Neural cell (in vitro differentiated cells): ENCODE results near the gene GIMAP8. TPM values are rescaled to one million over a fixed set of nuclear protein-coding genes. Genes with fewer than 3 reads are reported as not detected.

ENCODE experiments used
- H2AFZ ChIP-seq: fragments of 200-600, 300-800 bp; sonication (generic), shearing (Covaris generic); 2 replicates; pipeline ENCODE4 v1.6.0; 2014; ENCODE audit warnings: low read depth, mild to moderate bottlenecking, antibody characterized with exemption, low read length, moderate library complexity
- H3F3A ChIP-seq: fragments of 200-600 bp; shearing (Covaris generic); 2 replicates; pipeline ENCODE4 v1.6.1; 2016; ENCODE audit warnings: mild to moderate bottlenecking, moderate library complexity, mixed read lengths, antibody characterized with exemption, low read length; ENCODE audit not compliant: insufficient read depth, poor library complexity, severe bottlenecking
- H3K27ac ChIP-seq: fragments of 200-600, 300-800 bp; sonication (generic), shearing (Covaris generic); 2 replicates; pipeline ENCODE4 v1.5.1; 2014; ENCODE audit warnings: mild to moderate bottlenecking, low read length, moderate library complexity
- H3K27me3 ChIP-seq: fragments of 300-800, 200-600 bp; sonication (generic), shearing (Covaris generic); 2 replicates; pipeline ENCODE4 v1.6.0; 2014; ENCODE audit warnings: mild to moderate bottlenecking, low read depth, low read length, moderate library complexity; ENCODE audit not compliant: insufficient read depth
- H3K36me3 ChIP-seq: fragments of 300-800, 200-600 bp; sonication (generic), shearing (Covaris generic); 2 replicates; pipeline ENCODE4 v1.5.1; 2014; ENCODE audit warnings: mild to moderate bottlenecking, antibody characterized with exemption, low read length, moderate library complexity; ENCODE audit not compliant: insufficient read depth
- H3K4me2 ChIP-seq: fragments of 300-800, 200-600 bp; sonication (generic), shearing (Covaris generic); 2 replicates; pipeline ENCODE4 v1.6.0; 2014; ENCODE audit warnings: mild to moderate bottlenecking, low read length
- H3K4me3 ChIP-seq: fragments of 300-800, 200-600 bp; sonication (generic), shearing (Covaris generic); 2 replicates; pipeline ENCODE4 v1.5.1; 2014; ENCODE audit warnings: mild to moderate bottlenecking, low read length, moderate library complexity
- H3K79me2 ChIP-seq: fragments of 200-600 bp; shearing (Covaris generic); replicated peaks from 2 replicates; pipeline ENCODE4 v1.6.0; 2014; ENCODE audit warnings: mild to moderate bottlenecking, low read length, moderate library complexity; ENCODE audit not compliant: insufficient read depth
- H3K9ac ChIP-seq: fragments of 300-800, 200-600 bp; sonication (generic), shearing (Covaris generic); 2 replicates; pipeline ENCODE4 v1.6.1; 2016; ENCODE audit warnings: mild to moderate bottlenecking, low read length, mixed read lengths
- H3K9me2 ChIP-seq: fragments of 200-600 bp; shearing (Covaris generic); 2 replicates; pipeline ENCODE4 v1.6.1; 2016; ENCODE audit warnings: mild to moderate bottlenecking, low read length, mixed read lengths; ENCODE audit not compliant: insufficient read depth
- H3K9me3 ChIP-seq: fragments of 200-600, 300-800 bp; sonication (generic), shearing (Covaris generic); 2 replicates; pipeline ENCODE4 v1.6.1; 2016; ENCODE audit warnings: mild to moderate bottlenecking, mixed run types, low read length, moderate library complexity, mixed read lengths
- H4K20me1 ChIP-seq: fragments of 200-600 bp; shearing (Covaris generic); 2 replicates; pipeline ENCODE4 v1.6.1; 2016; ENCODE audit warnings: mild to moderate bottlenecking, mixed run types; ENCODE audit not compliant: insufficient read depth
- CTCF ChIP-seq: fragments of 450-650 bp; IDR thresholded peaks from 2 replicates; pipeline ENCODE4 v1.5.1; 2014; ENCODE audit warnings: antibody characterized with exemption, mild to moderate bottlenecking, moderate library complexity; ENCODE audit not compliant: poor library complexity, severe bottlenecking
- EP300 ChIP-seq: fragments of 450-650 bp; conservative IDR thresholded peaks from 2 replicates; pipeline ENCODE4 v1.6.1; 2014; ENCODE audit warnings: antibody characterized with exemption, mild to moderate bottlenecking, moderate library complexity; ENCODE audit not compliant: poor library complexity, severe bottlenecking
- EZH2 ChIP-seq: fragments of 200-600, 300-800 bp; shearing (Covaris generic), sonication (generic); IDR thresholded peaks from 2 replicates; pipeline ENCODE4 v1.6.1; 2014; ENCODE audit warnings: antibody characterized with exemption, low read length, borderline replicate concordance, mild to moderate bottlenecking; ENCODE audit not compliant: insufficient read depth, poor library complexity, severe bottlenecking
- MXI1 ChIP-seq: fragments of 450-650 bp; conservative IDR thresholded peaks from 2 replicates; pipeline ENCODE4 v1.6.1; 2014; ENCODE audit warnings: antibody characterized with exemption, mild to moderate bottlenecking; ENCODE audit not compliant: poor library complexity, severe bottlenecking
- POLR2AphosphoS5 ChIP-seq: IDR thresholded peaks from 2 replicates; pipeline ENCODE4 v1.6.1; 2012
- RAD21 ChIP-seq: fragments of 450-650 bp; conservative IDR thresholded peaks from 2 replicates; pipeline ENCODE4 v1.6.1; 2014; ENCODE audit warnings: antibody characterized with exemption, mild to moderate bottlenecking, moderate library complexity
- REST ChIP-seq: IDR thresholded peaks from 2 replicates; pipeline ENCODE4 v1.6.1; 2012; ENCODE audit warnings: borderline replicate concordance
- SMC3 ChIP-seq: fragments of 450-650 bp; conservative IDR thresholded peaks from 2 replicates; pipeline ENCODE4 v1.6.1; 2014; ENCODE audit warnings: antibody characterized with exemption, mild to moderate bottlenecking, moderate library complexity; ENCODE audit not compliant: poor library complexity
- TAF1 ChIP-seq: IDR thresholded peaks from 2 replicates; pipeline ENCODE4 v1.6.1; 2012; ENCODE audit warnings: low read depth
- polyA plus RNA-seq: library from polyadenylated mRNA; depleted of rRNA; stranded (reverse); fragments of >200 nt; gene quantifications from 2 replicates; pipeline ENCODE4 v1.2.3, GENCODE V29; 2014

Gene GIMAP8
- polyA plus RNA-seq, 1 donor from 2014 or later = not detected

- Histone ChIP-seq H3K9me3 (peaks cover 2% of the 10 kb centered on the region), H3K27ac (no peak overlapping the region), H3K27me3 (no peaks in the 10 kb centered on the region), H4K20me1 (no peaks in the 10 kb centered on the region), H3F3A (no peaks in the 10 kb centered on the region), H3K9ac (no peak overlapping the region), H3K4me2 (no peak overlapping the region), H3K36me3 (no peaks in the 10 kb centered on the region), H3K9me2 (no peaks in the 10 kb centered on the region), H3K79me2 (no peaks in the 10 kb centered on the region), H2AFZ (no peak overlapping the region), H3K4me3 (no peak overlapping the region)
- TF ChIP-seq SMC3 (no peak), CTCF (no peak), RAD21 (no peak), EP300 (no peak)
Observed at GRCh38 chr7:150439967-150440366, 10.5 kb upstream of the GIMAP8 start.

GRCh38 chr7:150441524-150441923 lies 8.9 kb upstream of the GIMAP8 start:
- H4K20me1 ChIP-seq = no peaks in the 10 kb centered on the region
- H3F3A ChIP-seq = no peaks in the 10 kb centered on the region
- H3K4me3 ChIP-seq = no peak overlapping the region
- no peak overlapping the region for H2AFZ ChIP-seq
- H3K4me2 ChIP-seq = no peak overlapping the region
- H3K27me3 ChIP-seq = no peaks in the 10 kb centered on the region
- no peaks in the 10 kb centered on the region for H3K36me3 ChIP-seq
- no peak overlapping the region for H3K9ac ChIP-seq
- TF ChIP-seq EP300 = no peak
- TF ChIP-seq EZH2 = no peak
- no peak for TF ChIP-seq MXI1
- no peak for TF ChIP-seq REST
- TF ChIP-seq POLR2AphosphoS5 = no peak
- TF ChIP-seq TAF1 = no peak
- no peak for TF ChIP-seq CTCF
- no peak for TF ChIP-seq SMC3
- no peak for TF ChIP-seq RAD21
- no peaks in the 10 kb centered on the region for H3K9me2 ChIP-seq
- no peaks in the 10 kb centered on the region for H3K79me2 ChIP-seq
- peaks cover 2% of the 10 kb centered on the region for H3K9me3 ChIP-seq
- H3K27ac ChIP-seq = no peak overlapping the region
